Loucy (cell line): ENCODE results near the gene STK33.

Experiments used
- H2AFZ ChIP-seq: fragments of 200-600 bp; sonication (generic); 2 replicates; pipeline ENCODE4 v1.6.0; 2016; ENCODE audit warnings: antibody characterized with exemption, mild to moderate bottlenecking, low read length, moderate library complexity
- H3F3A ChIP-seq: fragments of 200-600 bp; 2 replicates; pipeline ENCODE4 v1.6.0; 2016; ENCODE audit warnings: antibody characterized with exemption, low read depth, mild to moderate bottlenecking
- H3K27me3 ChIP-seq: fragments of 200-600 bp; sonication (generic); 2 replicates; pipeline ENCODE4 v1.6.1; 2014; ENCODE audit warnings: low read length, mild to moderate bottlenecking; ENCODE audit not compliant: insufficient read depth, poor library complexity, severe bottlenecking
- H3K36me3 ChIP-seq: fragments of 200-600 bp; sonication (generic); 2 replicates; pipeline ENCODE4 v1.6.1; 2016; ENCODE audit warnings: low read length; ENCODE audit not compliant: insufficient read depth
- H3K4me1 ChIP-seq: fragments of 200-600 bp; sonication (generic); 2 replicates; pipeline ENCODE4 v1.5.1; 2014; ENCODE audit warnings: low read length, mild to moderate bottlenecking; ENCODE audit not compliant: insufficient read depth, poor library complexity, severe bottlenecking
- H3K4me2 ChIP-seq: fragments of 200-600 bp; sonication (generic); 2 replicates; pipeline ENCODE4 v1.6.0; 2014; ENCODE audit warnings: antibody characterized with exemption, low read length, low read depth, mild to moderate bottlenecking; ENCODE audit not compliant: poor library complexity, severe bottlenecking
- H3K4me3 ChIP-seq: fragments of 200-600 bp; sonication (generic); 2 replicates; pipeline ENCODE4 v1.5.1; 2014; ENCODE audit warnings: low read length, mild to moderate bottlenecking, mixed read lengths; ENCODE audit not compliant: poor library complexity, severe bottlenecking
- H3K79me2 ChIP-seq: fragments of 200-600 bp; sonication (generic); 2 replicates; pipeline ENCODE4 v1.6.1; 2014; ENCODE audit warnings: low read length; ENCODE audit not compliant: insufficient read depth
- H3K9ac ChIP-seq: fragments of 200-600 bp; sonication (generic); 2 replicates; pipeline ENCODE4 v1.6.0; 2014; ENCODE audit warnings: mild to moderate bottlenecking, low read depth, low read length, moderate library complexity; ENCODE audit not compliant: poor library complexity, severe bottlenecking
- H3K9me2 ChIP-seq: fragments of 200-600 bp; sonication (generic); replicated peaks from 2 replicates; pipeline ENCODE4 v1.6.1; 2016; ENCODE audit warnings: low read depth, low read length, mixed read lengths
- H3K9me3 ChIP-seq: fragments of 200-600 bp; sonication (generic); 2 replicates; pipeline ENCODE4 v1.6.1; 2014; ENCODE audit warnings: mild to moderate bottlenecking, antibody characterized with exemption, low read length, low read depth; ENCODE audit not compliant: insufficient read depth
- H4K20me1 ChIP-seq: fragments of 200-600 bp; sonication (generic); 2 replicates; pipeline ENCODE4 v1.6.0; 2014; ENCODE audit warnings: antibody characterized with exemption, low read length, mild to moderate bottlenecking; ENCODE audit not compliant: insufficient read depth, poor library complexity, severe bottlenecking
- EZH2phosphoT487 ChIP-seq: fragments of 200-600 bp; IDR thresholded peaks from 2 replicates; pipeline ENCODE4 v1.6.1; 2018; ENCODE audit warnings: antibody characterized with exemption, mild to moderate bottlenecking, moderate library complexity, borderline replicate concordance
- TF ChIP-seq, protein P1 (sequence below): fragments of 200-600 bp; sonication (generic); conservative IDR thresholded peaks from 2 replicates; pipeline ENCODE4 v1.5.1; 2014; ENCODE audit warnings: mild to moderate bottlenecking, antibody characterized with exemption, low read length

Gene STK33

DNA sequence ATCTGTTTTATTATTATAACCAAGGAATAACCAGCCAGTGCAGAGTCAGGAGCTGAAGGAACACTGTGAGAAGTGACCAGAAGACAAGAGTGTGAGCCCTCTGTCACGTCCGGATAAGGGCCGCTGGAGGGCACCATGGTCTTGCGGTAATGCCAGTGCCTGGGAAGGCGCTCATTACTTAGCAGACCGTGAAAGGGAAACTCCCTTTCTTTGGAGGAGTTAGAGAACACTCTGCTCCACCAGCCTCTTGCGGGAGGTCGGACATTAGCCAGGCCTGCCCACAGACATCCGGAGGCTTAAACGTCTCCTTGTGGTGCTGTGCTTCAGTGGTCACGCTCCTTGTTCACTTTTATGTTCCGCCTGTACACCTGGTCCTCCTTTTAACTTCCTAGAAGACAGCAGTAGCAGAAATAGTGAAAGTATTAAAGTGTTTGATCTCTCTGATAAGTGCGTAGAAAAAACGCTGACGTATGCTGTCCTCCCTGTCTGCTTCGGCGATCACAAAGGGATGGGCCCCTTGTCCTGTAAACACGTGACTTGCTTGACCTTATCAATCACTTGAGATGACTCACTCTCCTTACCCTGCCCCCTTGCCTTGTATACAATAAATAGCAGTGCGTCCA, 209.7 kb downstream of the STK33 start:
- Histone ChIP-seq H2AFZ (no peak overlapping the region), H3K9me2 (no peaks in the 10 kb centered on the region), H3K4me3 (no peak overlapping the region), H4K20me1 (no peaks in the 10 kb centered on the region), H3K4me2 (no peak overlapping the region), H3K4me1 (no peaks in the 10 kb centered on the region), H3K27me3 (no peaks in the 10 kb centered on the region), H3F3A (no peaks in the 10 kb centered on the region), H3K9me3 (no peaks in the 10 kb centered on the region), H3K36me3 (no peaks in the 10 kb centered on the region), H3K9ac (no peak overlapping the region), H3K79me2 (no peaks in the 10 kb centered on the region)
- TF ChIP-seq, protein P1, sequence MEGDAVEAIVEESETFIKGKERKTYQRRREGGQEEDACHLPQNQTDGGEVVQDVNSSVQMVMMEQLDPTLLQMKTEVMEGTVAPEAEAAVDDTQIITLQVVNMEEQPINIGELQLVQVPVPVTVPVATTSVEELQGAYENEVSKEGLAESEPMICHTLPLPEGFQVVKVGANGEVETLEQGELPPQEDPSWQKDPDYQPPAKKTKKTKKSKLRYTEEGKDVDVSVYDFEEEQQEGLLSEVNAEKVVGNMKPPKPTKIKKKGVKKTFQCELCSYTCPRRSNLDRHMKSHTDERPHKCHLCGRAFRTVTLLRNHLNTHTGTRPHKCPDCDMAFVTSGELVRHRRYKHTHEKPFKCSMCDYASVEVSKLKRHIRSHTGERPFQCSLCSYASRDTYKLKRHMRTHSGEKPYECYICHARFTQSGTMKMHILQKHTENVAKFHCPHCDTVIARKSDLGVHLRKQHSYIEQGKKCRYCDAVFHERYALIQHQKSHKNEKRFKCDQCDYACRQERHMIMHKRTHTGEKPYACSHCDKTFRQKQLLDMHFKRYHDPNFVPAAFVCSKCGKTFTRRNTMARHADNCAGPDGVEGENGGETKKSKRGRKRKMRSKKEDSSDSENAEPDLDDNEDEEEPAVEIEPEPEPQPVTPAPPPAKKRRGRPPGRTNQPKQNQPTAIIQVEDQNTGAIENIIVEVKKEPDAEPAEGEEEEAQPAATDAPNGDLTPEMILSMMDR, result no peak
- no peak for TF ChIP-seq EZH2phosphoT487

DNA sequence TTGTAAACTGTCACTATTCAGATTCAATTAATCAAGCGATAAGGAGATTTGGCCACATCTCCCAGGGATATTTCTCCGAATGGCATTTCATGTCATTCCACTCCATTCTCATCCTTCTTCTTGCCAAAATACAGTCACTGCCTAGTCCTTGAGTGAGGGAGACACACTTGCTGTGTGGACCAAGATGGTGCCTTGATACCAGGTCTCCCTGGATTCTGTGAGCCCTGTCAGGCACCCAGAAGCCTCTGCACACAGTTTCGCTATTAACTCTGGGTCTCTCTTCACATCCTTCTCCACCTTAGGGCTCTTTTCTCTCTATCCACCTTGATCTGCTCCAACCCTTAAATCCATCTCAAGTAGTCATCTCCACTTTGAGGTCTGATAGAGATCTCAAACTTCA, 210.4 kb downstream of the STK33 start:
- H3K4me3 ChIP-seq, result no peak overlapping the region
- no peaks in the 10 kb centered on the region for H3K4me1 ChIP-seq
- H2AFZ ChIP-seq, result no peak overlapping the region
- H4K20me1 ChIP-seq, result no peaks in the 10 kb centered on the region
- no peaks in the 10 kb centered on the region for H3K79me2 ChIP-seq
- H3K9ac ChIP-seq, result no peak overlapping the region
- no peaks in the 10 kb centered on the region for H3F3A ChIP-seq
- no peak overlapping the region for H3K4me2 ChIP-seq
- H3K9me2 ChIP-seq, result no peaks in the 10 kb centered on the region
- TF ChIP-seq, protein P1, result no peak
- no peak for TF ChIP-seq EZH2phosphoT487
- no peaks in the 10 kb centered on the region for H3K36me3 ChIP-seq
- H3K9me3 ChIP-seq, result no peaks in the 10 kb centered on the region
- no peaks in the 10 kb centered on the region for H3K27me3 ChIP-seq

DNA sequence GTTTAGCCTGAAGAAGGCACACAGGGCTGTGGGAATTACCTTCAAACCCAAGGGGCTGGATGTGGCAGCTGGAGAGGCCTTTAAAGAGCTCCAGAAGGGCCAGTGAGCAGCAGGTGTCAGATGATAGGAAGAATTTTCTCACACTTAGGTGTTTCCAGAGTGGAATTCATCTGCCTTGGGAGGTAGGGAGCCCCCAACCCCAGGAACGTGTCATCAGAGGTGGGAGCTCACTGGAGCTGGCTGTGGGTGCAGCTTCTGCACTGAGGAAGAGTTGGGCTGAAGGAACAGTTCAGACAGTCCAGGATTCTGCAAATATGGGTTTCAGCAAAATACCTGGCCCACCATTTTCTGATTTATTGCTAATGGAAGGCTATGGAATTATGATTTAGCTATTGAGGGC, 210.8 kb downstream of the STK33 start:
- no peaks in the 10 kb centered on the region for H3F3A ChIP-seq
- H2AFZ ChIP-seq, result no peak overlapping the region
- no peaks in the 10 kb centered on the region for H3K9me3 ChIP-seq
- H3K4me3 ChIP-seq, result no peak overlapping the region
- no peaks in the 10 kb centered on the region for H3K27me3 ChIP-seq
- H4K20me1 ChIP-seq, result no peaks in the 10 kb centered on the region
- no peak overlapping the region for H3K4me2 ChIP-seq
- no peaks in the 10 kb centered on the region for H3K4me1 ChIP-seq
- TF ChIP-seq EZH2phosphoT487, result no peak
- TF ChIP-seq, protein P1, result no peak
- no peaks in the 10 kb centered on the region for H3K79me2 ChIP-seq
- H3K36me3 ChIP-seq, result no peaks in the 10 kb centered on the region
- no peak overlapping the region for H3K9ac ChIP-seq
- no peaks in the 10 kb centered on the region for H3K9me2 ChIP-seq
